Omental fat pad (tissue), 4 donors: ENCODE measurements around the gene SPHK1. TPM values are rescaled to one million over a fixed set of nuclear protein-coding genes. Genes with fewer than 3 reads are reported as not detected.

Experiments
- ATAC-seq: fragments of 150-250 bp; one replicate; pipeline ENCODE4 v1.9.1; 2016; ENCODE audit warnings: mild to moderate bottlenecking, moderate library complexity; ENCODE audit not compliant: low FRiP score
- DNase-seq: peaks from one replicate; pipeline ENCODE4 v3.0.0-alpha.2; 2019; ENCODE audit warnings: low spot score
- total RNA-seq, 4 donors: library from RNA; depleted of rRNA; stranded (reverse); fragments of >200 nt; gene quantifications; one replicate each; pipeline ENCODE4 v1.1.0, GENCODE V29; 2016
- TF ChIP-seq, protein P1 (sequence below), 3 donors: fragments of 450-650 bp; IDR thresholded peaks; one replicate each; pipeline ENCODE4 v1.5.1; 2016 to 2017; ENCODE audit warnings: antibody characterized with exemption in 3 of 3, mild to moderate bottlenecking in 3 of 3, moderate library complexity in 2 of 3

Gene SPHK1
- total RNA-seq, 4 donors from 2014 or later = 8.7 to 107 (median 17.5) TPM

- no peak for ATAC-seq
- TF ChIP-seq, protein P1, sequence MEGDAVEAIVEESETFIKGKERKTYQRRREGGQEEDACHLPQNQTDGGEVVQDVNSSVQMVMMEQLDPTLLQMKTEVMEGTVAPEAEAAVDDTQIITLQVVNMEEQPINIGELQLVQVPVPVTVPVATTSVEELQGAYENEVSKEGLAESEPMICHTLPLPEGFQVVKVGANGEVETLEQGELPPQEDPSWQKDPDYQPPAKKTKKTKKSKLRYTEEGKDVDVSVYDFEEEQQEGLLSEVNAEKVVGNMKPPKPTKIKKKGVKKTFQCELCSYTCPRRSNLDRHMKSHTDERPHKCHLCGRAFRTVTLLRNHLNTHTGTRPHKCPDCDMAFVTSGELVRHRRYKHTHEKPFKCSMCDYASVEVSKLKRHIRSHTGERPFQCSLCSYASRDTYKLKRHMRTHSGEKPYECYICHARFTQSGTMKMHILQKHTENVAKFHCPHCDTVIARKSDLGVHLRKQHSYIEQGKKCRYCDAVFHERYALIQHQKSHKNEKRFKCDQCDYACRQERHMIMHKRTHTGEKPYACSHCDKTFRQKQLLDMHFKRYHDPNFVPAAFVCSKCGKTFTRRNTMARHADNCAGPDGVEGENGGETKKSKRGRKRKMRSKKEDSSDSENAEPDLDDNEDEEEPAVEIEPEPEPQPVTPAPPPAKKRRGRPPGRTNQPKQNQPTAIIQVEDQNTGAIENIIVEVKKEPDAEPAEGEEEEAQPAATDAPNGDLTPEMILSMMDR (IDR thresholded peaks at IDR 0.05) = no peak
- no peak for DNase-seq
Observed at GRCh38 chr17:76381633-76382350, 2.6 kb upstream of the SPHK1 start.

DNA sequence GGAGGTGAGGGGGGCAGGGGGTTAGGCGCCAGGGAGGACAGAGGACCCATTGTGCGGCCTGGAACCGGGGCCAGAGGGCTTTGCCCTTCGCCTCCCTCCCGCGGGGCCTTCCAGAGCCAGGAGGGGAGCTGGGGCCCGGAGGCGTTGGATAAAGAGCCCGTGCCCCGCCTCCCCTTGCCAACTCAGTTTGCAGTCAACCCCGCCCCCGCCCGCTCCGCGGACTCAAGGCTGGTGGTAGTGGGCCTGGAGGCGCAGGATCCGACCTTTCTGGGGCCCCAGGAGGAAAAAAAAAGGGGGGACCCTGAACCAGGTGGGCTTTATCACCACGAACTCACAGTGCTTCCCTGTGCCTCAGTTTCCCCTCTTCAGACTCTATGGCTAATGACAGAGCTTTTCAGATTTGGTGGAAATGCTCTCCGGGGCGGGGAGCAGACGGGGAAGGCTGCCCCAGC, 2.0 kb upstream of the SPHK1 start:
- DNase-seq = peak; percentile 48
- TF ChIP-seq, protein P1 (IDR thresholded peaks at IDR 0.05) = no peak
- ATAC-seq = no peak

- TF ChIP-seq, protein P1 (IDR thresholded peaks at IDR 0.05) = no peak
- DNase-seq = peak; percentile 39
- peak; percentile 56 for ATAC-seq
Observed at GRCh38 chr17:76382803-76383545, 1.4 kb upstream of the SPHK1 start.

GRCh38 chr17:76383546-76384221, 725 bp upstream of the SPHK1 start:
- no peak for DNase-seq
- TF ChIP-seq, protein P1 (IDR thresholded peaks at IDR 0.05) = no peak
- ATAC-seq = no peak

GRCh38 chr17:76384987-76385891, 830 bp downstream of the SPHK1 start:
- peak; percentile 69 for ATAC-seq

More at GRCh38 chr17:76384987-76385891, 830 bp downstream of the SPHK1 start:
- TF ChIP-seq, protein P1 (IDR thresholded peaks at IDR 0.05) = no peak
- peak; percentile 68 for DNase-seq
